Large intestine (tissue), 3 donors: ENCODE data around the gene FAM170B. TPM values are rescaled to one million over a fixed set of nuclear protein-coding genes. Genes with fewer than 3 reads are reported as not detected.
A peak's percentile ranks its signal among the peaks of the same experiment; 100 is the strongest.

Experiments
- DNase-seq, 2 donors: peaks; one replicate each; pipeline versions ENCODE4 v3.0.0 to v3.0.0-alpha.2; 2013
- H3K27ac ChIP-seq: one replicate; pipeline ENCODE4 v1.5.1; 2013; ENCODE audit warnings: low read length
- H3K27me3 ChIP-seq: 2 replicates; pipeline ENCODE4 v1.6.1; 2013; ENCODE audit warnings: low read length; ENCODE audit not compliant: control insufficient read depth, insufficient read depth
- H3K36me3 ChIP-seq: 2 replicates; pipeline ENCODE4 v1.6.1; 2013; ENCODE audit warnings: low read length; ENCODE audit not compliant: control insufficient read depth, insufficient read depth
- H3K4me1 ChIP-seq: one replicate; pipeline ENCODE4 v1.6.1; 2013; ENCODE audit warnings: low read length; ENCODE audit not compliant: control insufficient read depth, insufficient read depth
- H3K4me3 ChIP-seq: one replicate; pipeline ENCODE4 v1.5.1; 2013; ENCODE audit warnings: low read length
- H3K9me3 ChIP-seq: one replicate; pipeline ENCODE4 v1.6.1; 2013; ENCODE audit warnings: mild to moderate bottlenecking, low read depth, low read length, moderate library complexity; ENCODE audit not compliant: control insufficient read depth
- WGBS: methylation state at CpG from one replicate; pipeline ENCODE4 v1.1.5; 2013; ENCODE audit warnings: low lambda C conversion rate; ENCODE audit not compliant: insufficient coverage; 5-methylcytosine and 5-hydroxymethylcytosine counted together
- polyA plus RNA-seq: library from polyadenylated mRNA; unstranded; fragments of 120-200 nt; gene quantifications from one replicate; pipeline ENCODE4 v1.2.1, GENCODE V29; 2013

FAM170B gene
- polyA plus RNA-seq, 1 donor: not detected

- Histone ChIP-seq H3K4me3 (no peak overlapping the region), H3K27ac (no peak overlapping the region), H3K27me3 (peaks cover 55% of the 10 kb centered on the region), H3K4me1 (peaks cover 3% of the 10 kb centered on the region), H3K9me3 (no peaks in the 10 kb centered on the region), H3K36me3 (no peaks in the 10 kb centered on the region)
- DNase-seq: no peak
- no CpG with 5 or more reads among the region's 3 CpGs for WGBS
These were observed 20.1 kb downstream of the FAM170B start for GRCh38 chr10:49113741-49114141.

GRCh38 chr10:49112851-49113250 lies 21.0 kb downstream of the FAM170B start:
- Histone ChIP-seq H3K9me3 (no peaks in the 10 kb centered on the region), H3K4me1 (peaks cover 3% of the 10 kb centered on the region), H3K4me3 (no peak overlapping the region), H3K27ac (no peak overlapping the region), H3K27me3 (peaks cover 50% of the 10 kb centered on the region), H3K36me3 (peaks cover under 1% of the 10 kb centered on the region)
- WGBS: no CpG with 5 or more reads among the region's 3 CpGs
- no peak for DNase-seq

GRCh38 chr10:49112098-49112497 lies 21.7 kb downstream of the FAM170B start:
- DNase-seq: no peak
- H3K27me3 ChIP-seq: peaks cover 48% of the 10 kb centered on the region
- H3K4me3 ChIP-seq: no peak overlapping the region
- WGBS: no CpG with 5 or more reads among the region's 3 CpGs
- no peaks in the 10 kb centered on the region for H3K9me3 ChIP-seq
- H3K36me3 ChIP-seq: peaks cover 7% of the 10 kb centered on the region
- H3K4me1 ChIP-seq: peaks cover 3% of the 10 kb centered on the region
- no peak overlapping the region for H3K27ac ChIP-seq

GRCh38 chr10:49111320-49111698 lies 22.5 kb downstream of the FAM170B start:
- peaks cover 3% of the 10 kb centered on the region for H3K4me1 ChIP-seq
- DNase-seq: no peak
- no peak overlapping the region for H3K27ac ChIP-seq
- no peak overlapping the region for H3K4me3 ChIP-seq
- H3K36me3 ChIP-seq: peaks cover 8% of the 10 kb centered on the region
- WGBS: no CpG with 5 or more reads among the region's 8 CpGs
- peaks cover 42% of the 10 kb centered on the region for H3K27me3 ChIP-seq
- no peaks in the 10 kb centered on the region for H3K9me3 ChIP-seq

- DNase-seq: no peak
- H3K36me3 ChIP-seq: peaks cover 8% of the 10 kb centered on the region
- H3K4me3 ChIP-seq: no peak overlapping the region
- WGBS: no CpG with 5 or more reads among the region's 4 CpGs
- no peaks in the 10 kb centered on the region for H3K9me3 ChIP-seq
- H3K27ac ChIP-seq: no peak overlapping the region
- H3K27me3 ChIP-seq: peaks cover 37% of the 10 kb centered on the region
- H3K4me1 ChIP-seq: peaks cover 3% of the 10 kb centered on the region
These were observed 23.0 kb downstream of the FAM170B start for GRCh38 chr10:49110684-49111319.

- Histone ChIP-seq H3K27me3 (peaks cover 31% of the 10 kb centered on the region), H3K4me3 (no peak overlapping the region), H3K36me3 (peaks cover 8% of the 10 kb centered on the region), H3K9me3 (no peaks in the 10 kb centered on the region), H3K27ac (no peak overlapping the region), H3K4me1 (no peaks in the 10 kb centered on the region)
- 67% methylated on average over 1 of the region's 9 CpGs for whole genome bisulfite sequencing
- DNase-seq: peak; percentile 55 to 61
These were observed 24.0 kb downstream of the FAM170B start for GRCh38 chr10:49109669-49110340.

GRCh38 chr10:49108656-49109055 lies 25.2 kb downstream of the FAM170B start:
- WGBS: no CpG with 5 or more reads among the region's 7 CpGs
- Histone ChIP-seq H3K4me1 (no peaks in the 10 kb centered on the region), H3K36me3 (peaks cover 8% of the 10 kb centered on the region), H3K27ac (no peak overlapping the region), H3K9me3 (no peaks in the 10 kb centered on the region), H3K4me3 (no peak overlapping the region), H3K27me3 (peaks cover 19% of the 10 kb centered on the region)
- DNase-seq: no peak

- H3K36me3 ChIP-seq: peaks cover 8% of the 10 kb centered on the region
- peaks cover 15% of the 10 kb centered on the region for H3K27me3 ChIP-seq
- no peak overlapping the region for H3K4me3 ChIP-seq
- no peak for DNase-seq
- no peak overlapping the region for H3K27ac ChIP-seq
- no peaks in the 10 kb centered on the region for H3K9me3 ChIP-seq
- H3K4me1 ChIP-seq: no peaks in the 10 kb centered on the region
- no CpG with 5 or more reads among the region's 8 CpGs for WGBS
These were observed 25.9 kb downstream of the FAM170B start for GRCh38 chr10:49107887-49108267.

GRCh38 chr10:49107111-49107886 lies 26.5 kb downstream of the FAM170B start:
- Histone ChIP-seq H3K27me3 (peaks cover 12% of the 10 kb centered on the region), H3K27ac (no peak overlapping the region), H3K4me3 (no peak overlapping the region), H3K9me3 (no peaks in the 10 kb centered on the region), H3K4me1 (no peaks in the 10 kb centered on the region), H3K36me3 (peaks cover 8% of the 10 kb centered on the region)
- no peak for DNase-seq
- no CpG with 5 or more reads among the region's 17 CpGs for WGBS

- Histone ChIP-seq H3K4me3 (no peak overlapping the region), H3K36me3 (peaks cover 8% of the 10 kb centered on the region), H3K9me3 (no peaks in the 10 kb centered on the region), H3K4me1 (no peaks in the 10 kb centered on the region), H3K27ac (no peak overlapping the region), H3K27me3 (peaks cover 7% of the 10 kb centered on the region)
- DNase-seq: no peak
- no CpG with 5 or more reads among the region's 7 CpGs for WGBS
These were observed 27.4 kb downstream of the FAM170B start for GRCh38 chr10:49106451-49106850.
